ENCODE measurements around the gene CEP350. TPM values are rescaled to one million over a fixed set of nuclear protein-coding genes. Genes with fewer than 3 reads are reported as not detected.

The CEP350 gene
- total and polyA plus RNA-seq, 12 donors: 4.1 to 71.4 (median 42.4) TPM

DNA sequence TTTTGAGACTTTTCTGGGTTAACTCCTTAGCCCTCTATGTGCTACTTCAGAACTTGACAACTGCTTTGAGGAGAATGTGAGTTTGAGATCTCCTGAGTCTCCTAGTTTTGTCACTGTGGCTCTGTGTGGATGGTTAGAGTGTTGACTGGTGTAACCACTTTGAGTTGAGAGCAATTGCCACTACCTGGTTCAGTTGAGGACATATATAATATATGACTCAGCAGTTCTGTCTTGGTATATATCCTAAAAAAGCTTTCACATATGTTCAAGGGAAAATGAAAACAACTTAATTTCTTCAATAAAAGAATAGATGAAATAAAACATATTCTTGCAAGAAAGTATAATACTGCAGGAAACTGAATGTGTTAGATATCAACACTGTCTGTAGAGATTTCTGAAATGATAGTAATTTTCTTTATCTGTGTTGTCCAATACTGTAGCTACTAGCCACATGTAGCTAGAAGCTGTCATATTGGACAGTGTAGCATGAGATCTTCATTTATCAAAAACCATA lies 103.3 kb downstream of the CEP350 start:
- no peak for DNase-seq
- H3K36me3 ChIP-seq (replicated peaks in 1 of 2): peaks cover 0 to 42% of the 10 kb centered on the region in 2 donors
- H3K27ac ChIP-seq: no peak overlapping the region
- TF ChIP-seq, protein P1, sequence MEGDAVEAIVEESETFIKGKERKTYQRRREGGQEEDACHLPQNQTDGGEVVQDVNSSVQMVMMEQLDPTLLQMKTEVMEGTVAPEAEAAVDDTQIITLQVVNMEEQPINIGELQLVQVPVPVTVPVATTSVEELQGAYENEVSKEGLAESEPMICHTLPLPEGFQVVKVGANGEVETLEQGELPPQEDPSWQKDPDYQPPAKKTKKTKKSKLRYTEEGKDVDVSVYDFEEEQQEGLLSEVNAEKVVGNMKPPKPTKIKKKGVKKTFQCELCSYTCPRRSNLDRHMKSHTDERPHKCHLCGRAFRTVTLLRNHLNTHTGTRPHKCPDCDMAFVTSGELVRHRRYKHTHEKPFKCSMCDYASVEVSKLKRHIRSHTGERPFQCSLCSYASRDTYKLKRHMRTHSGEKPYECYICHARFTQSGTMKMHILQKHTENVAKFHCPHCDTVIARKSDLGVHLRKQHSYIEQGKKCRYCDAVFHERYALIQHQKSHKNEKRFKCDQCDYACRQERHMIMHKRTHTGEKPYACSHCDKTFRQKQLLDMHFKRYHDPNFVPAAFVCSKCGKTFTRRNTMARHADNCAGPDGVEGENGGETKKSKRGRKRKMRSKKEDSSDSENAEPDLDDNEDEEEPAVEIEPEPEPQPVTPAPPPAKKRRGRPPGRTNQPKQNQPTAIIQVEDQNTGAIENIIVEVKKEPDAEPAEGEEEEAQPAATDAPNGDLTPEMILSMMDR (IDR thresholded peaks at IDR 0.05): no peak
- TF ChIP-seq POLR2A (IDR thresholded peaks at IDR 0.05): no peak
- no peaks in the 10 kb centered on the region for H3K4me1 ChIP-seq (replicated peaks in 1 of 2)
- intact Hi-C loops (cut with DNase I): no loop called here
- H3K27me3 ChIP-seq: no peaks in the 10 kb centered on the region
- no peaks in the 10 kb centered on the region for H3K9me3 ChIP-seq (replicated peaks in 1 of 3)
- H3K4me3 ChIP-seq: no peak overlapping the region

DNA sequence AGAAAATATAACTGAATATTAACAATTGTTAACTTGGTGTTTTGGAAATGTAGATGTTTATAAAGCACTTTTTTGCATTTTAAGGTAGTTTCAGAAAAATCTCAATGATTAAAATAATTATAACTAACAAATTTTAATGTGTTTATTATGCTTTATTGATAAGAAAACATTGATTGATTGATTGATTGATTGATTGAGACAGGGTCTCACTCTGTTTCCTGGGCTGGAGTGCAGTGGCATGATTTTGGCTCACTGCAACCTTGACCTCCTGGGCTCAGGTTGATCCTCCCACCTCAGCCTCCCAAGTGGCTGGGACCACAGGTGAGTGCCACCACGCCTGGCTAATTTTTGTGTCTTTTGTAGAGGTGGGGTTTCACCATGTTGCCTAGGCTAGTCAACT lies 106.4 kb downstream of the CEP350 start:
- Histone ChIP-seq H3K4me3 (no peak overlapping the region), H3K9me3 (replicated peaks in 1 of 3) (no peaks in the 10 kb centered on the region), H3K27ac (no peak overlapping the region), H3K4me1 (replicated peaks in 1 of 2) (no peaks in the 10 kb centered on the region), H3K36me3 (replicated peaks in 1 of 2) (peaks cover 0 to 49% of the 10 kb centered on the region in 2 donors), H3K27me3 (no peaks in the 10 kb centered on the region)
- intact Hi-C loops (cut with DNase I): no loop called here
- DNase-seq: no peak
- 91 to 100% (median 100%) methylated on average over 1 of the region's 1 CpG for WGBS, 4 donors
- TF ChIP-seq, protein P1 (IDR thresholded peaks at IDR 0.05): no peak
- no peak for TF ChIP-seq POLR2A (IDR thresholded peaks at IDR 0.05)

DNA sequence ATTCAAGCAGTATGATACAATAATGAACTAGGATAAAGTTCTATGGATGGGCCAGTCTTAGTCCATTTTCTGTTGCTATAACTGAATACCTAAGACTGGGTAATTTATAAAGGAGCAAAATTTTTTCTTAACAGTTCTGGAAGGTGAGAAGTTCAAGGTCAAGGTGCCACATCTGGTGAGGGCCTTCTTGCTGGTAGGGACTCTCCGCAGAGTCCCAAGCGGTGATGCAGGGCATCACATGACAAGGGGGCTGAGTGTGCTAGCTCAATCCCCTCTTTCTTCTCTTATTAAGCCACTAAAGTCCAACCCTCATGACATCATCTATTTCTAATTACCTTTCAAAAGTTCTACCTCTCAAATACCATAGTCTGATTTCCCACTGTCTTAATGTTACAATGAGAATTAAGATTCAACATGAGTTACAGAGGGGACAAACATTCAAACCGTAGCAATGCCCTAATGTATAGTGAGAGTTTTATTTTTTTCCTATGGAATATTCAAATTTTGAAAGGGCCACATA lies 107.9 kb downstream of the CEP350 start:
- no peak overlapping the region for H3K4me3 ChIP-seq
- intact Hi-C loops (cut with DNase I): no loop called here
- H3K36me3 ChIP-seq (replicated peaks in 1 of 2): peaks cover 0 to 54% of the 10 kb centered on the region in 2 donors
- 93 to 98% (median 97%) methylated on average over 3 of the region's 3 CpGs for WGBS, 4 donors
- H3K4me1 ChIP-seq (replicated peaks in 1 of 2): no peaks in the 10 kb centered on the region
- H3K9me3 ChIP-seq (replicated peaks in 1 of 3): no peaks in the 10 kb centered on the region
- TF ChIP-seq, protein P1 (IDR thresholded peaks at IDR 0.05): no peak
- no peak for TF ChIP-seq POLR2A (IDR thresholded peaks at IDR 0.05)
- no peaks in the 10 kb centered on the region for H3K27me3 ChIP-seq
- no peak for DNase-seq
- no peak overlapping the region for H3K27ac ChIP-seq

DNA sequence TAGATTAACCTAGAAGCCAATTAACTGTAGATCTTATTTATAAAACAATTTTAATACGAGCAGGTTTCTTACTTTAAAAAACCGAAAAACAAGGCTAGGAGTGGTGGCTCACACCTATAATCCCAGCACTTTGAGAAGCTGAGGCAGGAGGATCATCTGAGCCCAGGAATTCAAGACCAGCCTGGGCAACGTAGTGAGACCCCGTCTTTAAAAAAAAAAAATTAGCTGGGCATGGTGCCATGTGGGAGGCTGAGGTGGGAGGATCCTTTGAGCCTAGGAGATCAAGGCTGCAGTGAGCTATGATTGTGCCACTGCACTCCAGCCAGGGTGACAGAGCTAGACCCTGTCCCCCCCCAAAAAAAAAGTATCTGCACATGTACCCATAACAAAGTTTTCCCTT lies 110.8 kb downstream of the CEP350 start:
- Histone ChIP-seq H3K4me3 (no peak overlapping the region), H3K9me3 (replicated peaks in 1 of 3) (no peaks in the 10 kb centered on the region), H3K27ac (no peak overlapping the region), H3K4me1 (replicated peaks in 1 of 2) (no peaks in the 10 kb centered on the region), H3K36me3 (replicated peaks in 1 of 2) (peaks cover 0 to 67% of the 10 kb centered on the region in 2 donors), H3K27me3 (no peaks in the 10 kb centered on the region)
- TF ChIP-seq, protein P1 (IDR thresholded peaks at IDR 0.05): no peak
- no peak for TF ChIP-seq POLR2A (IDR thresholded peaks at IDR 0.05)
- WGBS, 4 donors: 94 to 96% (median 96%) methylated on average over 4 of the region's 4 CpGs
- DNase-seq: no peak
- intact Hi-C loops (cut with DNase I): no loop called here

Measured in adrenal gland (tissue), 12 donors.